ENCODE data around the gene DNAH14. TPM values are rescaled to one million over a fixed set of nuclear protein-coding genes. Genes with fewer than 3 reads are reported as not detected.

The DNAH14 gene
- total RNA-seq, 1 experiment from 2014 or later, result 47.0 TPM

- Histone ChIP-seq H3K27ac (ENCODE audit: low read length) (no peak overlapping the region), H3K36me3 (ENCODE audit: control insufficient read depth, insufficient read depth, low read length) (peaks cover 8% of the 10 kb centered on the region), H3K27me3 (ENCODE audit: control insufficient read depth, insufficient read depth, low read length) (no peaks in the 10 kb centered on the region), H3K4me3 (ENCODE audit: low read depth in 2 of 2, low read length in 2 of 2) (no peak overlapping the region), H3K9me3 (ENCODE audit: control insufficient read depth, insufficient read depth, low read depth, low read length) (no peaks in the 10 kb centered on the region), H3K4me1 (ENCODE audit: control insufficient read depth, insufficient read depth, low read length) (peaks cover 41% of the 10 kb centered on the region)
- ChIA-PET CTCF (interaction anchor here (0.6 kb wide), 1 partner anchor 8 kb away, joined by 3 read pairs; no protein-coding TSS in a partner anchor), POLR2A (interaction anchor here (1.0 kb wide), 1 partner anchor 18 kb away, joined by 3 read pairs; no protein-coding TSS in a partner anchor)
- TF ChIP-seq, protein P1, sequence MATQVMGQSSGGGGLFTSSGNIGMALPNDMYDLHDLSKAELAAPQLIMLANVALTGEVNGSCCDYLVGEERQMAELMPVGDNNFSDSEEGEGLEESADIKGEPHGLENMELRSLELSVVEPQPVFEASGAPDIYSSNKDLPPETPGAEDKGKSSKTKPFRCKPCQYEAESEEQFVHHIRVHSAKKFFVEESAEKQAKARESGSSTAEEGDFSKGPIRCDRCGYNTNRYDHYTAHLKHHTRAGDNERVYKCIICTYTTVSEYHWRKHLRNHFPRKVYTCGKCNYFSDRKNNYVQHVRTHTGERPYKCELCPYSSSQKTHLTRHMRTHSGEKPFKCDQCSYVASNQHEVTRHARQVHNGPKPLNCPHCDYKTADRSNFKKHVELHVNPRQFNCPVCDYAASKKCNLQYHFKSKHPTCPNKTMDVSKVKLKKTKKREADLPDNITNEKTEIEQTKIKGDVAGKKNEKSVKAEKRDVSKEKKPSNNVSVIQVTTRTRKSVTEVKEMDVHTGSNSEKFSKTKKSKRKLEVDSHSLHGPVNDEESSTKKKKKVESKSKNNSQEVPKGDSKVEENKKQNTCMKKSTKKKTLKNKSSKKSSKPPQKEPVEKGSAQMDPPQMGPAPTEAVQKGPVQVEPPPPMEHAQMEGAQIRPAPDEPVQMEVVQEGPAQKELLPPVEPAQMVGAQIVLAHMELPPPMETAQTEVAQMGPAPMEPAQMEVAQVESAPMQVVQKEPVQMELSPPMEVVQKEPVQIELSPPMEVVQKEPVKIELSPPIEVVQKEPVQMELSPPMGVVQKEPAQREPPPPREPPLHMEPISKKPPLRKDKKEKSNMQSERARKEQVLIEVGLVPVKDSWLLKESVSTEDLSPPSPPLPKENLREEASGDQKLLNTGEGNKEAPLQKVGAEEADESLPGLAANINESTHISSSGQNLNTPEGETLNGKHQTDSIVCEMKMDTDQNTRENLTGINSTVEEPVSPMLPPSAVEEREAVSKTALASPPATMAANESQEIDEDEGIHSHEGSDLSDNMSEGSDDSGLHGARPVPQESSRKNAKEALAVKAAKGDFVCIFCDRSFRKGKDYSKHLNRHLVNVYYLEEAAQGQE (IDR thresholded peaks at IDR 0.05; ENCODE audit: insufficient read depth in 1 of 2, low read depth in 2 of 2, low read length in 1 of 2), result no peak
- no peak for TF ChIP-seq POLR2AphosphoS5 (IDR thresholded peaks at IDR 0.05; ENCODE audit: low read depth, low read length)
- TF ChIP-seq, protein P2, sequence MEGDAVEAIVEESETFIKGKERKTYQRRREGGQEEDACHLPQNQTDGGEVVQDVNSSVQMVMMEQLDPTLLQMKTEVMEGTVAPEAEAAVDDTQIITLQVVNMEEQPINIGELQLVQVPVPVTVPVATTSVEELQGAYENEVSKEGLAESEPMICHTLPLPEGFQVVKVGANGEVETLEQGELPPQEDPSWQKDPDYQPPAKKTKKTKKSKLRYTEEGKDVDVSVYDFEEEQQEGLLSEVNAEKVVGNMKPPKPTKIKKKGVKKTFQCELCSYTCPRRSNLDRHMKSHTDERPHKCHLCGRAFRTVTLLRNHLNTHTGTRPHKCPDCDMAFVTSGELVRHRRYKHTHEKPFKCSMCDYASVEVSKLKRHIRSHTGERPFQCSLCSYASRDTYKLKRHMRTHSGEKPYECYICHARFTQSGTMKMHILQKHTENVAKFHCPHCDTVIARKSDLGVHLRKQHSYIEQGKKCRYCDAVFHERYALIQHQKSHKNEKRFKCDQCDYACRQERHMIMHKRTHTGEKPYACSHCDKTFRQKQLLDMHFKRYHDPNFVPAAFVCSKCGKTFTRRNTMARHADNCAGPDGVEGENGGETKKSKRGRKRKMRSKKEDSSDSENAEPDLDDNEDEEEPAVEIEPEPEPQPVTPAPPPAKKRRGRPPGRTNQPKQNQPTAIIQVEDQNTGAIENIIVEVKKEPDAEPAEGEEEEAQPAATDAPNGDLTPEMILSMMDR (IDR thresholded peaks at IDR 0.05), result no peak
- ATAC-seq (no peak), DNase-seq (ENCODE audit: low read depth, low spot score) (no peak)
- intact Hi-C loops (cut with micrococcal nuclease; ENCODE audit: unreplicated experiment) (no loop called here), in situ Hi-C loops (cut with HindIII; ENCODE audit: low pct_unique_long_range_greater_than_20kb, low sequenced_read_pairs) (no loop called here)
- no TSS peak for BruUV-seq (replicated peaks)
Observed at GRCh38 chr1:225422031-225422605, 492.6 kb downstream of the DNAH14 start.

GRCh38 chr1:225422795-225423517 is 493.5 kb downstream of the DNAH14 start:
- CTCF ChIA-PET, result interaction anchor here (0.5 to 0.6 kb wide), 3 partner anchors 7 to 184 kb away, joined by 3 to 7 read pairs (median 3); no protein-coding TSS in a partner anchor
- H3K4me1 ChIP-seq (ENCODE audit: control insufficient read depth, insufficient read depth, low read length), result peaks cover 41% of the 10 kb centered on the region
- no peak overlapping the region for H3K4me3 ChIP-seq (ENCODE audit: low read depth in 2 of 2, low read length in 2 of 2)
- POLR2A ChIA-PET, result interaction anchor here (1.0 kb wide), 1 partner anchor 19 kb away, joined by 3 read pairs; no protein-coding TSS in a partner anchor
- no peak for ATAC-seq
- H3K27me3 ChIP-seq (ENCODE audit: control insufficient read depth, insufficient read depth, low read length), result no peaks in the 10 kb centered on the region
- peak overlapping the region; percentile 44; the same call in 1 of the 2 replicates for H3K27ac ChIP-seq (ENCODE audit: low read length)
- no peak for TF ChIP-seq TCF7L2 (IDR thresholded peaks at IDR 0.05; ENCODE audit: low read depth, low read length)
- TF ChIP-seq, protein P1 (IDR thresholded peaks at IDR 0.05; ENCODE audit: insufficient read depth in 1 of 2, low read depth in 2 of 2, low read length in 1 of 2), result no peak
- TF ChIP-seq SIN3A (IDR thresholded peaks at IDR 0.05; ENCODE audit: borderline replicate concordance, insufficient read depth, low read depth, low read length), result no peak
- DNase-seq (ENCODE audit: low read depth, low spot score), result no peak
- in situ Hi-C loops (cut with HindIII; ENCODE audit: low pct_unique_long_range_greater_than_20kb, low sequenced_read_pairs), result no loop called here
- no peaks in the 10 kb centered on the region for H3K9me3 ChIP-seq (ENCODE audit: control insufficient read depth, insufficient read depth, low read depth, low read length)
- intact Hi-C loops (cut with micrococcal nuclease; ENCODE audit: unreplicated experiment), result no loop called here
- peaks cover 8% of the 10 kb centered on the region for H3K36me3 ChIP-seq (ENCODE audit: control insufficient read depth, insufficient read depth, low read length)
- no TSS peak for BruUV-seq (replicated peaks)

Measured in Panc1 (cell line).